Transverse colon (tissue), 4 donors: Measurements from ENCODE around the gene MRPL20.

Experiments
- EP300 ChIP-seq: sonication (generic); formaldehyde crosslinking; IDR thresholded peaks from one replicate; pipeline ENCODE4 v1.6.1; 2017; ENCODE audit warnings: antibody characterized with exemption, low read depth
- POLR2A ChIP-seq: fragments of 450-650 bp; IDR thresholded peaks from one replicate; pipeline ENCODE4 v1.6.1; 2016; ENCODE audit warnings: antibody characterized with exemption, mild to moderate bottlenecking, moderate library complexity
- POLR2AphosphoS5 ChIP-seq, 3 donors: sonication (generic); formaldehyde crosslinking; IDR thresholded peaks; one replicate each; pipeline ENCODE4 v1.6.1; 2016; ENCODE audit warnings: antibody characterized with exemption in 3 of 3
- TF ChIP-seq, protein P1 (sequence below), 5 experiments: fragments of 200-600 bp in 3 of 5; fragments of 450-650 bp in 2 of 5; sonication (generic) in 3 of 5; IDR thresholded peaks; 1 replicate in 2 of 5; 2 replicates in 3 of 5; pipeline ENCODE4 v1.5.1; 2016 to 2017; ENCODE audit warnings: antibody characterized with exemption in 5 of 5, inconsistent platforms in 3 of 5, mild to moderate bottlenecking in 2 of 5, moderate library complexity in 1 of 5

DNA sequence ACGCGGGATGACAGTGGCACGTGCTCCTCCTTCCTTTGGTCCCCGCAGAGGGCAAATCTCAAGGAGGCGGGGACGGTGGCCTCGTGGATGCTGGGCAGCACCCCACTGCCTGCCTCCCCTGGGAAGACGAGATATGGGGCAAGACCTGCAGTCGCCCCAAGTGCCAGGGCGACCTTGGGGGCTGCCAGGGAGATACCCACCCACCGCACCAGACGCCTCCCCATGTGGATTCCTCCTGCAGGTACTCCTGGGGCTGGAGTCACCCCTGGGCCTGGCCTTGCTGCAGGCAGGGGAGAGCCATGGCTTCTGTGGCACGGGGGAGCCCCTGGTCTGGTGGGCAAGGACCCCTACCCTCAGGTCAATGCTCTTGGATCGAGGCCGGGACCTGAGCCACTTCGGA, 26.2 kb downstream of the MRPL20 start:
- TF ChIP-seq EP300 = no peak
- TF ChIP-seq, protein P1, sequence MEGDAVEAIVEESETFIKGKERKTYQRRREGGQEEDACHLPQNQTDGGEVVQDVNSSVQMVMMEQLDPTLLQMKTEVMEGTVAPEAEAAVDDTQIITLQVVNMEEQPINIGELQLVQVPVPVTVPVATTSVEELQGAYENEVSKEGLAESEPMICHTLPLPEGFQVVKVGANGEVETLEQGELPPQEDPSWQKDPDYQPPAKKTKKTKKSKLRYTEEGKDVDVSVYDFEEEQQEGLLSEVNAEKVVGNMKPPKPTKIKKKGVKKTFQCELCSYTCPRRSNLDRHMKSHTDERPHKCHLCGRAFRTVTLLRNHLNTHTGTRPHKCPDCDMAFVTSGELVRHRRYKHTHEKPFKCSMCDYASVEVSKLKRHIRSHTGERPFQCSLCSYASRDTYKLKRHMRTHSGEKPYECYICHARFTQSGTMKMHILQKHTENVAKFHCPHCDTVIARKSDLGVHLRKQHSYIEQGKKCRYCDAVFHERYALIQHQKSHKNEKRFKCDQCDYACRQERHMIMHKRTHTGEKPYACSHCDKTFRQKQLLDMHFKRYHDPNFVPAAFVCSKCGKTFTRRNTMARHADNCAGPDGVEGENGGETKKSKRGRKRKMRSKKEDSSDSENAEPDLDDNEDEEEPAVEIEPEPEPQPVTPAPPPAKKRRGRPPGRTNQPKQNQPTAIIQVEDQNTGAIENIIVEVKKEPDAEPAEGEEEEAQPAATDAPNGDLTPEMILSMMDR (IDR thresholded peaks at IDR 0.05) = no peak
- no peak for TF ChIP-seq POLR2AphosphoS5 (IDR thresholded peaks at IDR 0.05)
- no peak for TF ChIP-seq POLR2A
